Activated CD4-positive, alpha-beta T cell treated with anti-CD3 and anti-CD28 coated beads, Interleukin-2, amount 50 U/mL, for 24 hours (primary cell): ENCODE measurements around the gene HYI.
A peak's percentile ranks its signal among the peaks of the same experiment; 100 is the strongest.
"Not testable (repeated sequence)": the region's sequence is repeated elsewhere in the genome, so short reads cannot be mapped to it uniquely, and the experiment has no call there.

Experiments
- DNase-seq, 2 donors: peaks; one replicate each; pipeline ENCODE4 v3.0.0-alpha.2; 2020; ENCODE audit warnings: low read depth in 1 of 2, low spot score in 1 of 2

HYI gene, protein sequence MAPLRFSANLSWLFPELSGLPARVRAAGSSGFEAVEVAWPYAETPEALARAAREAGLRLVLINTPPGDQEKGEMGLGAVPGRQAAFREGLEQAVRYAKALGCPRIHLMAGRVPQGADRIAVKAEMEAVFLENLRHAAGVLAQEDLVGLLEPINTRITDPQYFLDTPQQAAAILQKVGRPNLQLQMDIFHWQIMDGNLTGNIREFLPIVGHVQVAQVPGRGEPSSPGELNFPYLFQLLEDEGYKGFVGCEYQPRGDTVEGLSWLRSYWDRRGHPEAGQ

DNA sequence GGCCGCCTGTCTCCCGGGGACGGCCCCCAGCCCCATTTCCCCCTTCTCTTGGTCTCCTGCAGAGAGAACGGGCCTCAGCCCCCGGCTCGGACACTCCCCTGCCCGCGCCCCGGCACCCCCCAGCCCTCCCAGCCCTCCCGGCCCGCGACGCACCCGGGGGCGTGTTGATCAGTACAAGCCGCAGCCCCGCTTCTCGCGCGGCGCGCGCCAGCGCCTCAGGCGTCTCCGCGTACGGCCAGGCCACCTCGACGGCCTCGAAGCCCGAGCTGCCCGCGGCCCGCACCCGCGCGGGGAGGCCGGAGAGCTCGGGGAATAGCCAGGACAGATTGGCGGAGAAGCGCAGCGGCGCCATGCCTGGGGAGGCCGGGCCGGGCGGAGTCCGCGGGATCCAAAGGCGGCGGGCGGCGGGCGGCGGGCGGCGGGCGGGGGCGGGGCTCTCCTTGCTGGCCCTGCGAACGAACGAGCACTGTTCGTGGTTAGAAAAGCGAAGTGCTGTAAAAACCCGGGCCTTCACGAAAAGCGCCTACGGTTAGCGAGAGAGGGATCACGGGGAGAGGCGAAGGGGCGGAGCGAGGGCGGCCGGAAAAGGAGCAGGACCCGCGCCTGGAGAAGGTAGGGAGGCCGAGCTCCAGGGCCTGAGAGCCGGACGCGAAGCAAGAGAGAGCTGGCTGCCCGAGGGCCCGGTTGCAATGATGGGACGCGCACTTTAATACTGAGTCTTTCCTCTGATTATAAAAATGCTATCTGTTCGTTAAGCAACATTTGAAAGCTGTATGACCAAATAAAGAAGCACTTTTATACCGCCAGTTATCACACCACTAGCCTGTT lies at the start of gene HYI:
TSS of gene HYI (minus strand) at position 490 of the 828 bp plus-strand sequence. CDS start at position 352, 138 bp downstream.
- DNase-seq: peak; percentile 25 to 62

- not testable (repeated sequence) for DNase-seq
Observed at GRCh38 chr1:43501806-43502205, 48.1 kb upstream of the HYI start.

DNA sequence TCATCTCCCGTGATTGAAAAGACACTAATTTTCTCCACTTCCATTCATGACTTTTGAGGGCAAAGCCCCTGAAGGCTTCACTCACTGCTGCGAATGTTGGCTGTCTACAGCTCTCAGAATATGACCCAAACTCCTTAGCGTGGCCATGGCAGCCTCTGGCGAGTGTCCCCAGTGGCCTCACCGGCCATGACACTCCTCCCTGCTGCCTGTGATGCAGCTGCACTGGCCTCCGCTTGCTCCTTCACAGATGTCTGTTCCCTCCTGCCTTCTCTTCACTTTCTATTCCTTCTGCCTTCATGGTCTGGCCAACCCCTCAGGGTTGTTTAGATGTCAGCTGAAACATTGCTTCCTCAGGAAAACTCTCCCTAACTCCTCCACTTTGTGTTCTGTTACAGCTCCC lies 46.2 kb upstream of the HYI start:
- DNase-seq: no peak

- DNase-seq: no peak
Observed at GRCh38 chr1:43495204-43495603, 41.5 kb upstream of the HYI start.

DNA sequence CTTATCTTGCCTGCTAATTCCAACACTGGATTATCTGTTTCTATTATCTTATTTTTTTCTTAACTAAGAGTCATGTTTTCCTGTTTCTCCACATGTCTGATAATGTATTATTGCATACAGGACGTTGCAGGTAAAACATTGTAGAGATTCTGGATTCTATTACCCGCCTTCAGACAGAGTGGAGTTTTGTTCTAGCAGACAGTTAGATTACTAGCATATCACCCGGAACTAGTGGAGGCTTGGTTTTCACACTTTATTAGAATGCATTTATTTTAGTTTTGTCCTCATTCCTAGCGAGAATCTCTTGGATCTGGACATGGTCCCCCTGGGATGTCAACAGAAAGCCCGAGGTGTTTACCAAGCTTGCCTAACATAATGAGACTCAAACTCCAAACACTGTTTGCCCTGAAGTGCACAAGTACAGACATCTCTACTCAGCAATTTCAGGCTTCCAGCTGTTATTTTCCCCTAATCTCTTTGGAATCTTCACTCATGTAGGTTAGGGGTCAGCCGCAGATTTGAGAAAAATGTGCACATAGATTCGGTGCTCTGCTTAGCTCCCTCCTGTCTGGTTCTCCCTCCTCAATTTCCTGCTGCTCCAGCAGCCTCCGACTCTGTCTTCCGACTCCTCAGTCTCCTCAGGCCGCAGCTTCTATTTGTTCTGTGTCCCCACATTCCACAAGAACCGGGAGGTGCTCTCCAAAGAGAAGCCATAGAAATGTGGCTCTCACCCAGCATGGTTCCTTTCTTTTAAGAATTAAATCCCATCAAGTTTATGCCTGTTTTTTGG lies 40.1 kb upstream of the HYI start:
- DNase-seq: no peak

GRCh38 chr1:43492826-43493225 lies 39.1 kb upstream of the HYI start:
- DNase-seq: no peak

DNA sequence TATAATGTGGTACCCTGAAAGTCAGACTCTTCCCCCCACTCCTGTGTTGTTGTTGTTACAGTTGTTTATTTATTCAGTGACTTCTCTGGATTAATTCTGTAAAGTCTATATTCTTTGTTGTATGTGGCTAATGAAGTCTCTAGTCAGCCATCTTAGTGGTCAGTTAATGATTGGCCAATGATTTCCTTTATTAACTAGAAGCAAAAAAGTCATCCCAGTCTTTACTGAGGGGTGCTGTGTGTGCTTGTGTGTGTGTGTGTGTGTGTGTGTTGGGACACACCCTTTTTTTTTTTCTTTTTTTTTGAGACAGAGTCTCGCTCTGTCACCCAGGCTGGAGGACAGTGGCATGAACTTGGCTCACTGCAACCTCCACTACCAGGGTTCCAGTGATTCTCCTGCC lies 37.3 kb upstream of the HYI start:
- DNase-seq: no peak

GRCh38 chr1:43488165-43488564 lies 34.4 kb upstream of the HYI start:
- no peak for DNase-seq

- no peak for DNase-seq
Observed at GRCh38 chr1:43484367-43484766, 30.6 kb upstream of the HYI start.

DNA sequence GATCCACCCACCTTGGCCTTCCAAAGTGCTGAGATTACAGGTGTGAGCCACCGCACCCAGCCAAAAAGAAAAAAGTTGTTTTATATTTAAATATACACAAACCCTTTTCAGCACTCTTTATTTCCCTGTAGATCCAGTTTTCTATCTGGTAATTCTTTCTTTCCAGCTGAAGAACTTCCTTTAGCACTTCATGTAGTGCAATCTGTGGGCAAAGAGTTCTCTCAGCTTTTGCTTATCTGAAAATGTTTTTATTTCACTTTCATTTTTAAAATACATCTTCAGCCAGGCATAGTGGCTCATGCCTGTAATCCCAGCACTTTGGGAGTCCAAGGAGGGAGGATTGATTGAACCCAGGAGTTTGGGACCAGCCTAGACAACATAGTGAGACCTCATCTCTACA lies 28.5 kb upstream of the HYI start:
- no peak for DNase-seq

DNA sequence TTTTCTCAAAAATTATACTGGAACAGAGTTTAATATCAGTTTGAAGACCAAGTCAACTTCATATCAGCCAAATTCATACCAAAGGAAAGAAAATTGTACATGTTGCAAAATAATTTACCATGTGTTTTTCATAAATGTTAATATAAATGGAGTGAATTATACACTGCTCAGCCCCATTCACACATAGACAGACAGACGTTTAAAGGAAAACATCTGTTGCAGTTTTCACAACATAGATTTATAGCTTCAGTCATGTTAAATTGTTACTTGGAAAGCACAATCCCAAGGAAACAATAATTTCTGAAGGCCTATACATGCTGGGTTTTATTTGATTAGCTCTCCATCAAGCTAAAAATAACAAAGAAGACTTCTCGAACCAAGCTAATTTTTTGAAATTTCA lies 27.8 kb upstream of the HYI start:
- DNase-seq: no peak

DNA sequence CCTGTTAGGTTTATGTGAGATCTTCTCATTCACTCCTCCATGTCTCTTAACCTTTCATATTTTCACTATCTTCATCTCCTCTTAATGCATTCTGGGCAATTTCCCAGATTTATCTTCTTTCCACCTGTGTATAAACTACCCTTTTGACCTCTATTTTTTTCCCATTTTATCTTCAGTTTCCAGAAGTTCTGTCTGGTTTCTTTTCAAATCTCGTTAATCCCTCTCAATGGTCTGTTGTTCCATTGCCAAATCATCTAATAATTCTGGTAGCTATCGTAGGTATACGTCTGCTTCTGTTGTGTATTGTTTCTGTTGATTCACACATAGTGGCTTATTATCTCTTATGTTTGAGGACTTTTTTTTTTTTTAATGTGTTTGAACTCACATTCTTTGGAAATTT lies 25.7 kb upstream of the HYI start:
- DNase-seq: no peak

DNA sequence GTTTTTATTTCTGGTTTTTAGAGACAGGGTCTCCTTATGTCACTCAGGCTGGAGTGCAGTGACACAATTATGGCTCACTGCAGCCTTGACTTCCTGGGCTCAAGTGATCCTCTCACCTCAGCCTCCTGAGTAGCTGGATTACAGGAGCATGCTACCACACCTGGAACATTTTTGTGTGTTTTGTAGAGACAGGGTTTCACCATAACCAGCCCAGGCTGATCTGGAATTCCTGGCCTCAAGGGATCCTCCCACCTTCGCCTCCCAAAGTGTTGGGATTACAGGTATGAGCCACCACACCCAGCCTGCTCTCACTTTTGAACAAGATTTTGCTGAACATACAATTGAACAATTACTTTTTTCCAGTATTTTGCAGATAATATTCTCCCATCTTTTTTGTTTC lies 24.0 kb upstream of the HYI start:
- no peak for DNase-seq

- DNase-seq: not testable (repeated sequence)
Observed at GRCh38 chr1:43475611-43476401, 22.1 kb upstream of the HYI start.

- no peak for DNase-seq
Observed at GRCh38 chr1:43473463-43473862, 19.7 kb upstream of the HYI start.

- DNase-seq: not testable (repeated sequence)
Observed at GRCh38 chr1:43472463-43473151, 18.9 kb upstream of the HYI start.

DNA sequence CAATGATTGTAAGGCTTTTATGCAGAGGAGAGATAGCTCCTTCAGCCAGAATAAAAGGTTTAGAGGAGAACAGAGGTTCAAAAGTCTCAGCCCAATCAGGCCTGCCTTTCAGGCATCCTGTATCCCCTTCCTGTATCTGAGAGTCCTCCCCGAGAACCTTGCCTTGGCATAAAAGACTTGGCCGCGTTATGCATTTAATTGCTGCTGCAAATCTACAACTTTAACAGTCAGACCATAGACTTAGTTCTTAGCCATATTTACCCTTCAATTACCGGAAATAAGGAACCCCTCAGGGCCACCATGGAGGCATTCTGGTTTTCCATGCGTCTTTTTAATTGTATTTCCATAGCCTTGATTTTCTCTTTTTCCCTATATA lies 18.3 kb upstream of the HYI start:
- no peak for DNase-seq

GRCh38 chr1:43469932-43470331 lies 16.2 kb upstream of the HYI start:
- DNase-seq: no peak

GRCh38 chr1:43468414-43468813 lies 14.7 kb upstream of the HYI start:
- DNase-seq: no peak

DNA sequence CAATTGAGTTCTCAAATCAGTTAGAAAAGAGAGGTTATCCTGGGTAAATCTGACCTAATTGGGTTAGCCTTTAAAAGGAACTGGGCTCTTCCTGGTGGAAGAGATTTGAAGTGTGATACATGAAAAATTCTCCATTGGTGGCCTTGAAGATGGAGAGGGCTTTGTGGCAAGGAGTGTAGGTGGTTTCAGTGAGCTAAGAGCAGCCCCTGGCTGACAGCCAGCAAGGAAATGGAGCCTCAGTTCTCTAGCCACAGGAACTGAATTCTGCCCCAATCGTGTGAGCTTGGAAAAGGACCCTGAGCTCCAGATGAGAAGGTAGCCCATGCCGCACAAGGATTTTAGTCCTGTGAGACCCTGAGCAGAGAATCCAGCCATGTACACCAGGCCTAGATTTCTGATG lies 12.7 kb upstream of the HYI start:
- DNase-seq: no peak
